AG08396 (cell line): ENCODE measurements around the gene PDE6A.

Experiments used
- DNase-seq: peaks from one replicate; pipeline ENCODE4 v3.0.0; 2012; ENCODE audit warnings: low spot score, mixed read lengths

Gene PDE6A

DNA sequence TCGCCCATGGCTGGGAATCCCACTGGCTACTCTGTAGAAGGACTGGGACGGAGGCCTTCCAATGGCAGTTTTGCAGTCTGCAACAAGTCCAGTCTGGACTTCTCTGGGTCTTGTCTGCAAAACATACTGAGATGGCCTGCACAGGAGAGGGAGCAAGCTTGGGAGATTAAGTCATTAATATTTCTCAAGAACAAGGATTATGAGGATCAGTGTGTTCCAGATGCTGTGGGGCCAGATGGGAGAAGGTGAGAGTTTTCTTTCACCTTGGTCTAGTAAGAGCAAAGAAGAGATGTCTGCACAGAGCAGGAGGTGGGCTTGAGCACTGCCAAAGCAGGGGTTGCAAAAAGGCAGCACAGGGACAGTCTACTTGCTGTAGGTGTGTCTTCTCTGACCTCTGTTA, at the start of gene PDE6A:
PDE6A (minus strand) TSS at position 128 of the 400 bp plus-strand sequence; CDS start at position 8, 120 bp downstream.
- DNase-seq: no peak

DNA sequence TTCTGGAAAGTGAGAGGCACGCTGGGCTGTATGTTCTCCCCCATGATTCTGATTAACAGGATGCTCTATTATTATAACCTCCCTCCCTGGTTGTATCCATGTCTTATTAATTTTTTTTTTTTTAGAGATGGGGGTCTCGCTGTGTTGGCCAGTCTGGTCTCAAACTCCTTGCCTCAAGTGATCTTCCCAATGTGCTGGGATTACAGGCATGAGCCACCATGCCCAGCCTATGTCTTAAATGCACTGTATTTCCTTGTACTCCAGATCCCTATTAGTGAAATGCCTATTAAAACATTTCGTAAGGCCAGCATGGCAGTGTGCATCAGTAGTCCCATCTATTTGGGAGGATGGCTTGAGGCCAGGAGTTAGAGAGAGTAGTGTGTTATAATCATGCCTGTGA, 48.9 kb upstream of the PDE6A start:
- no peak for DNase-seq

DNA sequence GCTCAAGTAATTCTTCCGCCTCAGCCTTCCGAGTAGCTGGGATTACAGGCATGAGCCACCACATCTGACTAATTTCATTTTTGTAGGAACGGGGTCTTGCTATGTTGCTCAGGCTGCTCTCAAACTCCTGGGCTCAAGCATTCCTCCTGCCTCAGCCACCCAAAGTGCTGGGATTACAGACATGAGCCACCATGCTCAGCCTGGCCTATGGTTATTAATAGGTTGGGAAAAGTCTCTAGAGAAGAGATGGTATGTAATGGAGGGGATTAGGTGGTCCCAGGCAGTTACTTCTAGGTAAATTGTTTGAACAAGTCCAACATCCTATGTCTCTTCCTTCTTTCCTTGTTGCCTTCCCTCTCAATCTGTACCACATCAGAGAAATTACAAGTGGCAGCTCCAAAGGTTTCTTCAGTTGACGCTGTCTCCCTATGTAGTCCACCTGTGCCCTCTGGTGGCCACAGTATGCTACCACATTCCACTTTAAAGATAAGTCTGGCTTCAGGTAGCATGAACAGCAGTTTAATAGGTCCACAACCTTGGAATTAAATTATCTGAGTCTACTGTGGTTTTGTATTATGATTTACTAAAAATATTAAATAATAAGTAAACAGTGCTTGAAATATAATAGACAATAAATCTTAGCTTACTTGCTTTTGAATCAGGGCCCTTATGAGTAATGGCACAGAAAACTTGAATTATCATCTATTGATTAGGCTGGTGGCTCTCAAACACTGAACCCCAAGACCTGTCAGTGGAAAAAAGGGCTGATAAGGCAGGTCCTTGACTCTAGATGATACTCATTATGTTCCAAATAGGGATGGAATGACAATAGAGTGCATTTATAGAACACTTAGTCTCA, 46.2 kb upstream of the PDE6A start:
- peak; percentile 62 for DNase-seq

DNA sequence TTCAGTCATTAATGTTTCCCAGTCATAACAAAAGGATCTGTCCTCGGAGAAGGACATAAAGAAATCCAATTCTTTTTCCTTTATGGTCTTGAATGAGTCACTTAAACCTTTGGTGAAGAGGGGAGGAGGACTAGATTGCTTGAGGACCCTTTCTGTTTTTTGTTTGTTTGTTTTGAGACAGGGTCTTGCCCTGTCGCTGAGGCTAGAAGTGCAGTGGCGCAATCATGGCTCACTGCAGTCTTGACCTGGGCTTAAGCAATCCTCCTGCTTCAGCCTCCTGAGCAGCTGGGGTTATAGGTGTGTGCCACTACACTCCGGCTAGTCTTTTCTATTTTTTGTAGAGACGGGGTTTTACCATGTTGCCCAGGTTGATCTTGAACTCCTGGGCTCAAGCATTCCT, 43.5 kb upstream of the PDE6A start:
- no peak for DNase-seq

DNA sequence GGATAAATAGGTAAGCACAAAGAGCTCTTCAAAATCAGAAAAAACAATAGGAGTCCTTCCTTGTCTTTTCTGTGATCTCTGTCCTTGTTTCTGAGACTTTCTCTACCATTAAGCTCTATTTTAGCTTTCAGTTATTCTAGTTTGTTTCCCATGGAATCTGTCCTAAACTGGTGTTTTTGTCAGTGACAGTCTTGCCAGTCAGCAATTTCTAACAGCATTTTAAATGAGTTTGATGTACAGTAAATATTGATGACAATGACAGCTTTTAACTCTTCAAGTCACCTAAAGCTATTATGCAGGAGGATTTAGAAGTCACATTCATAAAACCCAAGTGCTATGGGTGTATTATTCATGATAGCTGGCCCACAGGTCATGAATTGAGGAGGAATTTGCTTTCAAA, 37.9 kb upstream of the PDE6A start:
- DNase-seq: no peak

DNA sequence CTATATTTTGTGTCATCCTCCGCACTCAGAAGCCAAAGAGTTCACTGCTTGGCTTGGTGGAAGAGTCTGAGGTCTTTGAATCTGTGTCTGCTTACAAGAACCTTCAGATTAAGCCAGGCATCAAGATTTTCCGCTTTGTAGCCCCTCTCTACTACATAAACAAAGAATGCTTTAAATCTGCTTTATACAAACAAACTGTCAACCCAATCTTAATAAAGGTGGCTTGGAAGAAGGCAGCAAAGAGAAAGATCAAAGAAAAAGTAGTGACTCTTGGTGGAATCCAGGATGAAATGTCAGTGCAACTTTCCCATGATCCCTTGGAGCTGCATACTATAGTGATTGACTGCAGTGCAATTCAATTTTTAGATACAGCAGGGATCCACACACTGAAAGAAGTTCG, 36.6 kb upstream of the PDE6A start:
- DNase-seq: no peak

DNA sequence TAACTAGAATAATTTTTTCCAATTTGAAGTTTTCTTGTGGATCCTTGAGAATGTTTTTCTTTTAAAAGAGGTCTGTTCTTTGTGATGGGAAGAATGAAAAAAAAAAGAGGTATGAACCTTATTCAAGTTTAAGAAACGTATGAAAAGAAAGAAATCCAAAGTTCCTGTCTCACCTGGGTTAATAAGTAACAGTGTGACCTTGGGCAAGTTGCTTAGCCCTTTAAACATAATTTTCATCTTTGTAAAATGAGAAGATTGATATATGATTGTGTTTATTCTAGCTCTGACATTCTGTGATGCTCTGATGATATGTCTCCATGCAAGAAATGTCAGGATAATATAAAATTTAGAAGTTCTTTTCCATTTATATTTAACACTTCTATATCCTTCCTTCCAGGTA, 35.3 kb upstream of the PDE6A start:
- no peak for DNase-seq

DNA sequence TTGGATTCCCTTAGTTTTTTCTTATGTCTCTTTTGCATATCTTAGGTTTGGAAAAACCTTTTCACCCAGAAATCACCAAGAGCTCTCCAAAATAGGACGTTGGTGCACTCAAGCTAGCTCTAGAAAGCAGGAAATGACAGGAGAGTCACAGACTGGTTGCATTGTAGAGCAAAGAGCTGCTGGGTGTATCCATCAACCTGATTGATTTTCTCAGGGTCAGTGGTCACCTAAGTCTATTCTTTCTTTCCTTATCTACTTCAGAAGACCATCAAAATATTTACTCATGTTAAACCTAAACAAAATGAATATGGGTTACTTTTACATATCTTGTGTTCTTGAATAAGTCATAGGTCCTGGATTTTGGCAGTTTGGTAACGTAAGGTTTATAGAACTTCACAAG, 30.8 kb upstream of the PDE6A start:
- DNase-seq: no peak

DNA sequence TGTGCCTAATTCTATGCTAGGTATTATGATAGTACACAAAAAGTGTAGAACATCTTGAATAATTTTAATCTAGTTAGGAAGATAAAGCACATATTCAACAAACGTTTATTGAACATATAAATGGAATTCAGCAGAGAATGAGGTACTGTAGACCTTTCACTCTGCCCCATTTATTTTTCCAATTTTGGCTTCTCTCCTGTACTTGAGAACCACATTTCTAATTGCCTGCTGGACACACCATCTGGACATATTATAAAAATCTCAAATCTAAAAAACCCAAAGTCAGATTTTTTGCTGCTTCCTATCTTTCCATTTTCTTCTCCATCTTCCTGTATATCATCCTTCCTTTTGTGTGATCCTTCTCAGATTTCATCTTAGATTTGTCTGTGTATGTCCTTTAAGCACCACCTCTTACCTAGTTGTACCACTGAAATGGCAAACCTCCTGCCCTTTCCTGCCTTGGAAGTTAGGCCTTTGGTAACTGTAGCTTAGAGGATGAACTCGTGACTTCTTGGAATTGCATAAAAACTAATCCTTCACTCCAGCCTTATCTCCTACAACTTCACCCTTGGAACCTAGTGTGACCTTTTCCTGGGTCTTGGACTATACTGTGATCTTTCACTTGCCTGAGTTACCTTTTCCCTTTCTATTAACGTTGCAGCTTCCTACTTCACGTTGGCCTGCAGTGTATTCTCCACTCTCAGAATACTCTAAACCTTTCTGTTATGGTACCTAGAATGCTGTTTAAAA, 24.8 kb upstream of the PDE6A start:
- DNase-seq: no peak

DNA sequence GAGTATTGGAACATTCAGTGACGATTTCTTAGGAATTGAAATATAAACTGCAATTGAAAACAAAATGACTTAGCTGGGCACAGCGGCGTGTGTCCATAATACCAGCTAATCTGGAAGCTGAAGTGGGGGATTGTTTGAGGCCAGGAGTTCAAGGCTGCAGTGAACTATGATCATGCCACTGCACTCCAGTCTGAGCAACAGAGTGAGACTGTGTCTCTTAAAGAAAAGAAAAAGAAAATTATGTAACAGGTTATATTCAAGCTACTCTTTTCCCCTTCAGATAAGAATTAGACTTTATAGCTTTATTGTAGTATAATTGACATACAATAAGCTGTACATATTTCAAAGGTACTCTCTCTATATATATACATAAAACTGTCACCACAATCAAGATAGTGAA, 22.4 kb upstream of the PDE6A start:
- DNase-seq: no peak

DNA sequence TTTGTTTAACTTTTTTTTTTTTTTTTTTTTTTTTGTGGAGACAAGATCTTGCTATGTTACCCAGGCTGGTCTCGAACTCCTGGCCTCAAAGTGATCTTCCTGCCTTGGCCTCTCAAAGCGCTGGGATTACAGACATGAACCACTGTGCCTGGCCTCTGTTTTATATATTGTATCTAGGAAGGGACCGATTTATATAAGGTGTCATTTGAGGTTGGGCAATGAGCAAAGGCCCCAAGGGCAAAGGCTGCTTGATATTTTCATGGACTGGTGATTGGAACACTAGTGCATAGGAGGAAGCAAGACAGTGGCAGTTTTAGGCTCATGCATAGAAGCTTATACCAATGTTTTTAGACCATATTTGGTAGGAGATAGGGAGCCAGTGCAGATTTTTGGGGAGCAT, 19.1 kb upstream of the PDE6A start:
- DNase-seq: no peak

DNA sequence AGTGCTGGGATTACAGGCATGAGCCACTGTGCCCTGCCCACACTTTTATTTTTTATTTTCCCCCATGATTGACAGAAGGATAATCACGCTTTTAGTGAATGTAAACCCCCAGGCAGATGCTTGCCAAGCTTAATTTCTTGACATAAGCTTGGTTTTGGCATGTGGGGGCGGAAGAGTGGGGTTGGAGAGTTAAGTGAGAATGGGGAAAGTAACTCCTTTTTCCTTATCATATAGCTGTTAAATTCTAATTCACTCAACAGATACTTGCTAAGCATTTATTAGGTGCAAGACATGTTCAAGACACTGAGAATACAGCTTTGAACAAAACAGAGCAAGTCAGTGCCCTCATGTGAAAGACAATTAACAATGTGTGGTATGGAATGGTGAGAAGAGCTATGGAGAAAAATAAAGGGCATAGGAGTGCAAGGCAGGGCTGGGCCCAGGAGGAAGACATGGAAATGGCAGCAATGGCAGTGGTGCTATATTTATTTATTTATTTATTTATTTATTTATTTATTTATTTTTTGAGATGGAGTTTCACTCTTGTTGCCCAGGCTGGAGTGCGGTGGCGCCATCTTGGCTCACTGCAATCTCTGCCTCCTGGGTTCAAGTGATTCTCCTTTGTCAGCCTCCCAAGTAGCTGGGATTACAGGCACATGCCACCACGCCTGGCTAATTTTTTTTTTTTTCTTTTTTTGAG, 18.2 kb upstream of the PDE6A start:
- no peak for DNase-seq

DNA sequence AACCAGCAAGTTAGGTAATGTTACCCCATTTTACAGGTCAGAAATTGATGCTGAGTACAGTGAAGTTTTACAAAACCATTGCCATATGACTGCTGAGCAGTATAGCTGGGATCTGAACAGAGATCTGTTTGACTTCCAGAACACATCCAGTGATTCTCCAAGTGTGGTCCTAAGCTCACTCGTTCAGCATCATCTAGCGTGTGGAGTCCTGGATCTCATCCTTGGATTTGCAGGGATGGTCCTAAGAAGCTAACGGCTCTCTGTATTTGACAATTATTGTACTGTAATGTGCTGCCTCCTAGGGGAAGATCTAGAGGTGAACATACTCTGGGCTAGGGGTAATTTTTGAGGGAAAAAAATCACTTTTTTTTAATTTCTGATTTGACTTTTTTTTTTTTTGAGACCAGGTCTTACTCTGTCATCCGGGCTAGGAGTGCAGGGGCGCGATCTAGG, 17.4 kb upstream of the PDE6A start:
- DNase-seq: peak; percentile 70

DNA sequence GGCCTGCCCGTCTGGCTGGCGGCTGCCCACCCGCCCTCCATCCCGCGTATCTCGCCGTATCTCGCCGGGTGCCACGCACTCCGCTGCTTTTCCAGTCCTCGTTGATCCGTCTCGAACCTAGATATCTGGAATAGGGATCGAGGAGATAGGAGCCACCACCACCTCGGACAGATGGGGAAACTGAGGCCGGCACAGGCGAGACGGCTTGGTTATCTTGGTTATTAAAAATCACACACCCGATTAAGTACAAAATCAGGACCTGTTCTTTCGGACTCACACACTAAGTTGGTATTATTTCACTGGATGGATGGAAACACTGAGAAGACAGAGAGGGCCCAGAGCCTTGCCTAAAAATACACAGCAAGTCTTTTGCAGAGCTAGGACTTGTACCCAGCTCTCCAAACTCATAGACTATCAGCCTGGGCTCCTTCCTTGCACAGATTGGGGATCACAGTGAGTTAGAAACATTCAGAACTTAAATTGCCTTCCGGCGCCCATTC, 16.6 kb upstream of the PDE6A start:
- DNase-seq: no peak

DNA sequence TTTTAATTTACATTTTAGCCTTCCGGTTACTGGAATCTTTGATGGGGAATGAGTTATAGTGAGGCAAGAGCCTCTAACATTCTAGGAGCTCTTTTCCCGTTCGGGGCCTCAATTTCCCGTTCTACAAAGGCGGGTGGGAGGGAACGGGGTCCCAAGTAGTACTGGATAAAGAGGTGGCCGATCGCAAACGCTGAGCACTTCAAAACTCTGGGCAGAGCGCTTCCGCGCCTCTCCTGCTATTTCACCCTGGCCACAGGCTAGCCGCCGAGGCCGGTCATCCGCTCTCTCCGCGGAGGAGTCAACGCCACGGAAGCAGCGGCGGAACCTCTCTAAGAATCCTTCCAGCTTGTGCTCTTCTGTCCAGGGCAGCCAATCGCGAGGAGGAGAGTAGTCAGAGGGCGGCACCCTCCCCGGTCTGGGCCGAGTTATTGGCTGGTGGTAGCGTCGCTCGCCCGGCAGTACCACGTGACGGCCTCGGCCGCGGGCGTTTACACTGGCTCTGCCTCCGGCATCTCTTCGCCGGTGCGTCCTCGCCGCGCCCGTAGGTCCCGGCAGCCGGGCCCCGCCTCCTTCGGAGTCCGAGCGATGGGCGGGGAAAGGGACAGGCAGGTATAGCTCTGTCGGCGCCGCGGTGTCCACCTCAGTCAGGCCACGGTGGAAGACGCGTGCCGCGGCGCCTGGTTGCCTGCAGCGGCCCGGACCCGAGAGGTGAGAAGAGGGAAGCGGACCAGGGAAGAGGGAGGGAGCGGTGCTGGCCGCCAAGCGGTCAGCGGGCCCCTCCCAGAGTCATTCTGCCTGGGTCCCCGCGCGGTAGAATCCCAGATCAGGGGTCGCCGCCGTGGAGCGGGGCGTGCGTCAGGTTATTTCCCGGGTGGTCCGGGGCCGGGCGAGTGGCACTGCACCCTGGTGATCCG, 15.9 kb upstream of the PDE6A start, which contains the start of gene SLC26A2:
SLC26A2 (plus strand) TSS at position 487 of the 914 bp plus-strand sequence. CDS start 16,895 bp downstream, outside the sequence.
- peak; percentile 98 for DNase-seq

DNA sequence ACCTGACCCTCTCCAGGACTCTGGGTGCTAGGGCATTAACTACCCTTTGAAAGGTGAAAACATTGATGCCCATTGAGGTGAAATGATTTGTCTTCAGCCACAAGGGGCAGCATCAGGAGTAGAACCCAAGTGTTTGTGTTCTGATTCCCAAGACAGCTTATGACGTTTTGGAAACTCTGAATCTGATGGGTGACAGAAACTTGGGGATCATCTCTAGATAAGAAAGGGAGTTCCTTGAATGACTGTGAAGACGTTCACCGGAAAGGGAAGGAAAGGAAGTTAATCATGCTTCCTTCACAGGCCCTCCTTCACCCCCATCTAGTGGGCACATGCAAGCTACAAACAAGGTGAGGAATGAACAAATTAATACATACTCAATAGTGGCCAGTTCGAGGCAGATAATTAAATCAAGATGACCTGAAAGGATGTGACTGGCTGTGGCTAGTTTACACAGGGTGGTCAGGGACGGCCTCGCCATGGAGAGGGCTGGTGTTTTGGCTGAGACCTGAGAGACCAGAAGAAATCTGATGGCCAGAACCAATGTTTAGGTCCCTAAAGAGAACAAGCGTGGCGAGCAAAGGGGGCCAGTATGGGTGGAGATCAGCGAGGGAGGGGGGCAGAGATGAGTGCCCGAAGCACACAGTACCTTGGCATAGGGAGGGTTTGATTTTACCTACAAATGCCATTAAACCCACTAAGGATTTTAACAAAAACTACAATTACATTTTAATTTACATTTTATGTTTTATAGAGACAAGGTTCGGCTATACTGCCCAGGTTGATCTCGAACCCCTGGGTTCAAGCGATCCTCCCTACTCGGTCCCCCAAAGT, 15.0 kb upstream of the PDE6A start:
- peak; percentile 67 for DNase-seq

DNA sequence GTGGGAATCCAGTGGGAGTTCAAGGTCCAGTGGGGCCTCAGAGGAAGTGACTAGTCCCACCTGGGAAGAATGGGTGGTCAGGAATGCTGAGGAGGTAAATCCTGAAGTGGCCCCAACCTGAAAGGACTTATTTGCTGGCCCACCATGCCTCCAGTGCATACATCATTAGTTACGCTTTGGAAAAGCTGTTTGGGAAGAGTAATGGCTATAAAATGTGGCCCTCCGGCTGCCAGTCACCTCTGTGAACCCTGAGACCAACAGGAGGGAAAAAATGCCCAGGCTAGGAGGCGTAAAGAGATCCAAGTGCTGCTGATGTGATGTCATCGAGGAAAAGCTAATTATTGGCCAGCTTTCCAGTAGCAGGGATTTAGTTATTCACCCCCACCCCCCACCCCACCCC, 13.3 kb upstream of the PDE6A start:
- DNase-seq: no peak

DNA sequence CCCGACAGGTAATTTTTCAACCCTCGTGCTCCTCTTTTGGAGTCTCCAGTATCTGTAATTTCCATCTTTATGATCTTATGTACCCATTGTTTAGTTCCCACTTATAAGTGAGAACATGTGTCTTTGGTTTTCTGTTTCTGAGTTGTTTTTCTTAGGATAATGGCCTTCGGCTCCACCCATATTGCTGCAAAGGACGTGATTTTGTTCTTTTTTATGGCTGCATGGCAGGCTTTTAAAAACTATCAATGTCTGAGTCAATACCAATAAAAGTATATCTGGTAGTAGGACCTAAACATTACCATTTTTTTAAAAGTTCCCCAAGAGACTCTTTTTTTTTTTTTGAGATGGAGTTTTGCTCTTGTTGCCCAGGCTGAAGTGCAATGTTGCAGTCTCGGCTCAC, 12.1 kb upstream of the PDE6A start:
- DNase-seq: no peak

DNA sequence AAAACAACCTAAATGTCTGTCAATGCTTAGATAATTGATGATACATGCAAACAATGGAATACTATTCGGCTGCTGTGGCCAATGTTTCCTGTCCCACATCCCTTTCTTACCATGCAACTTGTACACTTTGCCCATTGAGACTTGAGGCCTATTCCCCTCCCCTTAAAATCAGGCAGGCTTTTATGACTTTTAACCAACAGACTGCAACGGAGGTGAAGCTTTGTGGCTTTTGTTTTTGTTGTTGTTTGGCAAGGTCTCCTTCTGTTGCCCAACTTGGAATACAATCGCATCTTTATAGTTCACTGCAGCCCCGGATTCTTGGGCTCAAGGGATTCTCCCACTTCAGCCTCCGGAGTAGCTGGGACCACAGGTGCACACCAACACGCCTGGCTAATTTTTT, 10.2 kb upstream of the PDE6A start:
- DNase-seq: no peak

DNA sequence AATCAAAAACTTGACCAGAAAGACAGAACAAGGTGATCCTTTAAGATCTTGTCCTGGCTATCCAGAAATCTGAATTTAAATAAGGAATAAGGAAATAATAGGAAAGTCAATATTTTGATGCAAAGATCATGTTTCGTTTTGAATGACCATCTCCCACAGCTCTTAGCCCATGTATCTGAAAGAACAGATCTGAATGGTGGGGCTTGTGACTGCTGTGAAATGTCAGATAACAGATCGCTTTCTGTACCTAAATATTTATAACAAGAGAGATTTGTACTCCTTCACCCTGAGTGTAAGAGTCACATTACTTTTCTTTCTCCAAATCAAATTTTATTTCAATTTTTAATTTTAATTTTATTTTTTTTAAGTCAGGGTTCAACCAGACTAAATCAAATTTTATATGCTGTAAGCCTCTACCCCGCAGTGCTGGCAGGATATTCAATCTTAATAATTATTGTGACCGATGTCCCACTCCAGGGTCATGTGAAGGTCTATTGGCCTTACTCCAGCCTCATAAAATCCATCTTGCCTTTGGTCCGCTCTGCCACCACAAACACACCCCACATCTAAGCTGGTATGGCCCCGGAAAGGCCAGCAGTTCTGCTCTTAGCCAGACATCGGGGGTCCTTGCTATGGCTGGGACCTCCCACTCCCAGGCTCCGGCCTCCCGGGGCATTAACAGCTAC, 9.0 kb upstream of the PDE6A start:
- DNase-seq: no peak
